Measurements from ENCODE around the gene RHNO1. TPM values are rescaled to one million over a fixed set of nuclear protein-coding genes. Genes with fewer than 3 reads are reported as not detected.
A peak's percentile ranks its signal among the peaks of the same experiment; 100 is the strongest.

The RHNO1 gene
- total and polyA plus RNA-seq, 2 experiments from 2014 or later: 44.2 to 50.6 TPM

GRCh38 chr12:2890388-2891239 is 13.6 kb downstream of the RHNO1 start, which contains the start of gene TULP3:
TULP3 (plus strand) TSS chr12:2890891; CDS start chr12:2890948, 57 bp downstream.
- Histone ChIP-seq H3K9me3 (ENCODE audit: low read depth) (no peaks in the 10 kb centered on the region), H3K4me1 (ENCODE audit: low read depth) (no peaks in the 10 kb centered on the region), H3K27me3 (no peaks in the 10 kb centered on the region), H3K27ac (peak within 1 kb of the TSS; percentile 83), H3K4me3 (peak within 1 kb of the TSS; percentile 84), H3K36me3 (peaks cover 10% of the 10 kb centered on the region)
- DNase-seq (ENCODE audit: low read depth in 1 of 2, low spot score in 1 of 2): peak; percentile 98 to 99
- peak; percentile 11 for TF ChIP-seq CTCF (IDR thresholded peaks at IDR 0.05; ENCODE audit: low read depth, low read length)

GRCh38 chr12:2891240-2892053 is 14.4 kb downstream of the RHNO1 start:
- Histone ChIP-seq H3K27ac (peak overlapping the region; percentile 83), H3K4me3 (peak overlapping the region; percentile 84), H3K27me3 (no peaks in the 10 kb centered on the region), H3K4me1 (ENCODE audit: low read depth) (no peaks in the 10 kb centered on the region), H3K36me3 (peaks cover 10% of the 10 kb centered on the region), H3K9me3 (ENCODE audit: low read depth) (no peaks in the 10 kb centered on the region)
- DNase-seq (ENCODE audit: low read depth in 1 of 2, low spot score in 1 of 2): peak; percentile 71 to 77
- no peak for TF ChIP-seq CTCF (IDR thresholded peaks at IDR 0.05; ENCODE audit: low read depth, low read length)

GRCh38 chr12:2892246-2892645 is 15.2 kb downstream of the RHNO1 start:
- Histone ChIP-seq H3K4me3 (no peak overlapping the region), H3K27me3 (no peaks in the 10 kb centered on the region), H3K27ac (no peak overlapping the region), H3K9me3 (ENCODE audit: low read depth) (no peaks in the 10 kb centered on the region), H3K36me3 (peaks cover 6% of the 10 kb centered on the region), H3K4me1 (ENCODE audit: low read depth) (no peaks in the 10 kb centered on the region)
- DNase-seq (ENCODE audit: low read depth in 1 of 2, low spot score in 1 of 2): no peak
- no peak for TF ChIP-seq CTCF (IDR thresholded peaks at IDR 0.05; ENCODE audit: low read depth, low read length)

- H3K36me3 ChIP-seq: peaks cover 6% of the 10 kb centered on the region
- H3K9me3 ChIP-seq (ENCODE audit: low read depth): no peaks in the 10 kb centered on the region
- peak in 1 of 2 donors; percentile 80 for DNase-seq (ENCODE audit: low read depth in 1 of 2, low spot score in 1 of 2)
- H3K27me3 ChIP-seq: no peaks in the 10 kb centered on the region
- no peak overlapping the region for H3K27ac ChIP-seq
- no peak for TF ChIP-seq CTCF (IDR thresholded peaks at IDR 0.05; ENCODE audit: low read depth, low read length)
- H3K4me3 ChIP-seq: no peak overlapping the region
- H3K4me1 ChIP-seq (ENCODE audit: low read depth): no peaks in the 10 kb centered on the region
Measured at GRCh38 chr12:2893007-2893406, 16.0 kb downstream of the RHNO1 start.

GRCh38 chr12:2895051-2895451 is 18.0 kb downstream of the RHNO1 start:
- Histone ChIP-seq H3K27ac (no peak overlapping the region), H3K36me3 (no peaks in the 10 kb centered on the region)

More at GRCh38 chr12:2895051-2895451, 18.0 kb downstream of the RHNO1 start:
- no peaks in the 10 kb centered on the region for H3K4me1 ChIP-seq (ENCODE audit: low read depth)
- H3K4me3 ChIP-seq: no peak overlapping the region
- TF ChIP-seq CTCF (IDR thresholded peaks at IDR 0.05; ENCODE audit: low read depth, low read length): no peak
- H3K27me3 ChIP-seq: no peaks in the 10 kb centered on the region
- DNase-seq (ENCODE audit: low read depth in 1 of 2, low spot score in 1 of 2): no peak
- no peaks in the 10 kb centered on the region for H3K9me3 ChIP-seq (ENCODE audit: low read depth)

All from cardiac muscle cell (in vitro differentiated cells and primary cell).